HEK293 (cell line): ENCODE measurements around the gene HOXD9.

Source experiments
- FEZF1 ChIP-seq: fragments of 450-650 bp; formaldehyde crosslinking; IDR thresholded peaks from 2 replicates; pipeline ENCODE4 v1.5.1; 2016; ENCODE audit warnings: missing biosample characterization, missing genetic modification characterization
- GLIS2 ChIP-seq: fragments of 450-650 bp; formaldehyde crosslinking; IDR thresholded peaks from 2 replicates; pipeline ENCODE4 v1.5.1; 2016; ENCODE audit warnings: missing biosample characterization, missing genetic modification characterization
- IKZF3 ChIP-seq: fragments of 450-650 bp; IDR thresholded peaks from 2 replicates; pipeline ENCODE4 v1.5.0; 2018; ENCODE audit warnings: missing biosample characterization, mild to moderate bottlenecking, missing genetic modification characterization, moderate library complexity
- SCRT1 ChIP-seq: fragments of 450-650 bp; formaldehyde crosslinking; IDR thresholded peaks from 2 replicates; pipeline ENCODE4 v1.5.1; 2016; ENCODE audit warnings: missing biosample characterization, missing genetic modification characterization, borderline replicate concordance
- SCRT2 ChIP-seq: fragments of 450-650 bp; formaldehyde crosslinking; IDR thresholded peaks from 2 replicates; pipeline ENCODE4 v1.5.1; 2016; ENCODE audit warnings: missing biosample characterization, missing genetic modification characterization
- SP2 ChIP-seq: fragments of 450-650 bp; formaldehyde crosslinking; IDR thresholded peaks from 2 replicates; pipeline ENCODE4 v1.5.1; 2016; ENCODE audit warnings: missing biosample characterization, missing genetic modification characterization
- SP7 ChIP-seq: fragments of 450-650 bp; formaldehyde crosslinking; IDR thresholded peaks from 2 replicates; pipeline ENCODE4 v1.5.1; 2016; ENCODE audit warnings: missing biosample characterization, missing genetic modification characterization
- TCF7L2 ChIP-seq: IDR thresholded peaks from 2 replicates; pipeline ENCODE4 v1.6.1; 2011; ENCODE audit warnings: low read depth, mild to moderate bottlenecking, inconsistent platforms, low read length, moderate library complexity, borderline replicate concordance
- ZBTB17 ChIP-seq: fragments of 450-650 bp; formaldehyde crosslinking; IDR thresholded peaks from 2 replicates; pipeline ENCODE4 v1.5.1; 2016; ENCODE audit warnings: missing biosample characterization, missing genetic modification characterization
- ZBTB7A ChIP-seq: fragments of 450-650 bp; formaldehyde crosslinking; IDR thresholded peaks from 2 replicates; pipeline ENCODE4 v1.5.1; 2016; ENCODE audit warnings: low read depth, missing biosample characterization, missing genetic modification characterization
- ZNF155 ChIP-seq: fragments of 450-650 bp; formaldehyde crosslinking; IDR thresholded peaks from 2 replicates; pipeline ENCODE4 v1.5.1; 2016; ENCODE audit warnings: missing biosample characterization, missing genetic modification characterization
- ZNF202 ChIP-seq: fragments of 450-650 bp; formaldehyde crosslinking; IDR thresholded peaks from 2 replicates; pipeline ENCODE4 v1.5.1; 2016; ENCODE audit warnings: missing biosample characterization, missing genetic modification characterization, borderline replicate concordance
- ZNF211 ChIP-seq: fragments of 450-650 bp; formaldehyde crosslinking; IDR thresholded peaks from 2 replicates; pipeline ENCODE4 v1.5.1; 2016; ENCODE audit warnings: low read depth, missing biosample characterization, missing genetic modification characterization
- ZNF324 ChIP-seq: fragments of 450-650 bp; formaldehyde crosslinking; IDR thresholded peaks from 2 replicates; pipeline ENCODE4 v1.5.1; 2016; ENCODE audit warnings: missing biosample characterization, missing genetic modification characterization
- ZNF350 ChIP-seq: fragments of 450-650 bp; formaldehyde crosslinking; IDR thresholded peaks from 2 replicates; pipeline ENCODE4 v1.5.0; 2017; ENCODE audit warnings: missing biosample characterization, mild to moderate bottlenecking, missing genetic modification characterization
- ZNF366 ChIP-seq: fragments of 450-650 bp; formaldehyde crosslinking; conservative IDR thresholded peaks from 2 replicates; pipeline ENCODE4 v1.5.1; 2016; ENCODE audit warnings: missing biosample characterization, missing genetic modification characterization
- ZNF416 ChIP-seq: fragments of 450-650 bp; formaldehyde crosslinking; IDR thresholded peaks from 2 replicates; pipeline ENCODE4 v1.5.1; 2016; ENCODE audit warnings: missing biosample characterization, missing genetic modification characterization
- ZNF423 ChIP-seq: fragments of 450-650 bp; formaldehyde crosslinking; IDR thresholded peaks from 2 replicates; pipeline ENCODE4 v1.5.1; 2016; ENCODE audit warnings: missing biosample characterization, missing genetic modification characterization
- ZNF510 ChIP-seq: fragments of 450-650 bp; formaldehyde crosslinking; IDR thresholded peaks from 2 replicates; pipeline ENCODE4 v1.5.1; 2018; ENCODE audit warnings: mild to moderate bottlenecking, missing genetic modification characterization, missing biosample characterization; ENCODE audit not compliant: insufficient replicate concordance
- ZNF549 ChIP-seq: fragments of 450-650 bp; IDR thresholded peaks from 2 replicates; pipeline ENCODE4 v1.5.1; 2018; ENCODE audit warnings: missing biosample characterization, missing genetic modification characterization, mild to moderate bottlenecking, inconsistent platforms, moderate library complexity
- ZNF561 ChIP-seq: fragments of 450-650 bp; IDR thresholded peaks from 2 replicates; pipeline ENCODE4 v1.5.1; 2018; ENCODE audit warnings: missing biosample characterization, missing genetic modification characterization, borderline replicate concordance
- ZNF571 ChIP-seq: fragments of 450-650 bp; formaldehyde crosslinking; IDR thresholded peaks from 2 replicates; pipeline ENCODE4 v1.5.0; 2017; ENCODE audit warnings: missing biosample characterization, missing genetic modification characterization
- ZNF600 ChIP-seq: fragments of 450-650 bp; formaldehyde crosslinking; IDR thresholded peaks from 2 replicates; pipeline ENCODE4 v1.5.1; 2016; ENCODE audit warnings: missing biosample characterization, missing genetic modification characterization
- ZNF626 ChIP-seq: fragments of 450-650 bp; sonication (Bioruptor Pico); formaldehyde crosslinking; IDR thresholded peaks from 2 replicates; pipeline ENCODE4 v1.5.1; 2018; ENCODE audit warnings: missing biosample characterization, missing genetic modification characterization, inconsistent platforms
- ZNF660 ChIP-seq: fragments of 450-650 bp; IDR thresholded peaks from 2 replicates; pipeline ENCODE4 v1.5.1; 2018; ENCODE audit warnings: missing biosample characterization, mild to moderate bottlenecking, missing genetic modification characterization
- ZNF670 ChIP-seq: fragments of 450-650 bp; formaldehyde crosslinking; IDR thresholded peaks from 2 replicates; pipeline ENCODE4 v1.5.1; 2016; ENCODE audit warnings: missing biosample characterization, missing genetic modification characterization, low read depth
- ZNF677 ChIP-seq: fragments of 450-650 bp; IDR thresholded peaks from 2 replicates; pipeline ENCODE4 v1.5.0; 2018; ENCODE audit warnings: missing biosample characterization, mild to moderate bottlenecking, missing genetic modification characterization, moderate library complexity
- ZNF701 ChIP-seq: fragments of 450-650 bp; formaldehyde crosslinking; IDR thresholded peaks from 2 replicates; pipeline ENCODE4 v1.5.1; 2016; ENCODE audit warnings: missing biosample characterization, missing genetic modification characterization
- ZNF76 ChIP-seq: fragments of 450-650 bp; formaldehyde crosslinking; IDR thresholded peaks from 2 replicates; pipeline ENCODE4; 2016; ENCODE audit warnings: low read depth, missing biosample characterization, missing genetic modification characterization, borderline replicate concordance
- ZNF776 ChIP-seq: fragments of 450-650 bp; formaldehyde crosslinking; IDR thresholded peaks from 2 replicates; pipeline ENCODE4 v1.5.0; 2017; ENCODE audit warnings: missing biosample characterization, missing genetic modification characterization, borderline replicate concordance
- TF ChIP-seq, protein P1 (sequence below): fragments of 450-650 bp; formaldehyde crosslinking; IDR thresholded peaks from 2 replicates; pipeline ENCODE4 v1.5.1; 2016; ENCODE audit warnings: missing biosample characterization, missing genetic modification characterization
- TF ChIP-seq, protein P2 (sequence below): fragments of 450-650 bp; formaldehyde crosslinking; IDR thresholded peaks from 2 replicates; pipeline ENCODE4 v1.5.1; 2017; ENCODE audit warnings: missing biosample characterization, missing genetic modification characterization
- TF ChIP-seq, protein P3 (sequence below): fragments of 450-650 bp; formaldehyde crosslinking; IDR thresholded peaks from 2 replicates; pipeline ENCODE4 v1.5.1; 2017; ENCODE audit warnings: missing biosample characterization, missing genetic modification characterization
- TF ChIP-seq, protein P4 (sequence below): fragments of 450-650 bp; formaldehyde crosslinking; IDR thresholded peaks from 2 replicates; pipeline ENCODE4 v1.5.1; 2017; ENCODE audit warnings: missing biosample characterization, missing genetic modification characterization
- TF ChIP-seq, protein P5 (sequence below): fragments of 450-650 bp; formaldehyde crosslinking; IDR thresholded peaks from 2 replicates; pipeline ENCODE4 v1.5.1; 2017; ENCODE audit warnings: missing biosample characterization, missing genetic modification characterization

HOXD9 gene

DNA sequence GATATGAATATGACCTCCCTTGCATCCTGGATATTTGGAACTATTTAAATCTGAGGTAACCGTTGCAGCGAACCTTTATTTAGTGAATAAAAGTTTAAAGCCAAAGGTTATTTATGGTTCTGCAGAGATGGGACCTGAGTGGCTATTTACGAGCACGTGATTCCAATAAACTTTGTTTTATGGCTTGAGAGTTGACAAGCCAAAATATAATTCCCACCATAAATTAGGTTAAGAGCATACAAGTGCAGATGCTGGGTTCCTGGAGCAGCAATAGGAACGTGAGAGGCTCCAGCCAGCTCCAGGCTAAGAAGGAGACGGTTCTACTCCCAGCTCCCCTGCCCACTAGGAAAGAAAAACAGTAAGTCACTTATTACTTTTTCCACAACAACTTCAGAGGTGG, 23.6 kb downstream of the HOXD9 start (continued):
- TF ChIP-seq, protein P1, sequence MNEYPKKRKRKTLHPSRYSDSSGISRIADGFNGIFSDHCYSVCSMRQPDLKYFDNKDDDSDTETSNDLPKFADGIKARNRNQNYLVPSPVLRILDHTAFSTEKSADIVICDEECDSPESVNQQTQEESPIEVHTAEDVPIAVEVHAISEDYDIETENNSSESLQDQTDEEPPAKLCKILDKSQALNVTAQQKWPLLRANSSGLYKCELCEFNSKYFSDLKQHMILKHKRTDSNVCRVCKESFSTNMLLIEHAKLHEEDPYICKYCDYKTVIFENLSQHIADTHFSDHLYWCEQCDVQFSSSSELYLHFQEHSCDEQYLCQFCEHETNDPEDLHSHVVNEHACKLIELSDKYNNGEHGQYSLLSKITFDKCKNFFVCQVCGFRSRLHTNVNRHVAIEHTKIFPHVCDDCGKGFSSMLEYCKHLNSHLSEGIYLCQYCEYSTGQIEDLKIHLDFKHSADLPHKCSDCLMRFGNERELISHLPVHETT (tag by site-specific recombination) = no peak
- TF ChIP-seq ZNF324 (tag by site-specific recombination) = no peak
- TF ChIP-seq ZNF155 (tag by site-specific recombination) = no peak
- peak; percentile 74 for TF ChIP-seq FEZF1 (tag by site-specific recombination)
- TF ChIP-seq ZNF549 = no peak
- TF ChIP-seq, protein P2, sequence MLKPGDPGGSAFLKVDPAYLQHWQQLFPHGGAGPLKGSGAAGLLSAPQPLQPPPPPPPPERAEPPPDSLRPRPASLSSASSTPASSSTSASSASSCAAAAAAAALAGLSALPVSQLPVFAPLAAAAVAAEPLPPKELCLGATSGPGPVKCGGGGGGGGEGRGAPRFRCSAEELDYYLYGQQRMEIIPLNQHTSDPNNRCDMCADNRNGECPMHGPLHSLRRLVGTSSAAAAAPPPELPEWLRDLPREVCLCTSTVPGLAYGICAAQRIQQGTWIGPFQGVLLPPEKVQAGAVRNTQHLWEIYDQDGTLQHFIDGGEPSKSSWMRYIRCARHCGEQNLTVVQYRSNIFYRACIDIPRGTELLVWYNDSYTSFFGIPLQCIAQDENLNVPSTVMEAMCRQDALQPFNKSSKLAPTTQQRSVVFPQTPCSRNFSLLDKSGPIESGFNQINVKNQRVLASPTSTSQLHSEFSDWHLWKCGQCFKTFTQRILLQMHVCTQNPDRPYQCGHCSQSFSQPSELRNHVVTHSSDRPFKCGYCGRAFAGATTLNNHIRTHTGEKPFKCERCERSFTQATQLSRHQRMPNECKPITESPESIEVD (tag by site-specific recombination) = peak; percentile 85
- TF ChIP-seq ZNF416 (tag by site-specific recombination) = no peak
- TF ChIP-seq ZNF776 = no peak
- no peak for TF ChIP-seq ZNF76 (tag by site-specific recombination)
- TF ChIP-seq ZNF510 = no peak
- TF ChIP-seq SP2 (tag by site-specific recombination) = 0 out of 2 replicates have a peak, but pooled peaks have one; percentile 9
- TF ChIP-seq ZNF660 (tag by site-specific recombination) = peak; percentile 73
- TF ChIP-seq ZNF670 (tag by site-specific recombination) = no peak
- TF ChIP-seq, protein P3, sequence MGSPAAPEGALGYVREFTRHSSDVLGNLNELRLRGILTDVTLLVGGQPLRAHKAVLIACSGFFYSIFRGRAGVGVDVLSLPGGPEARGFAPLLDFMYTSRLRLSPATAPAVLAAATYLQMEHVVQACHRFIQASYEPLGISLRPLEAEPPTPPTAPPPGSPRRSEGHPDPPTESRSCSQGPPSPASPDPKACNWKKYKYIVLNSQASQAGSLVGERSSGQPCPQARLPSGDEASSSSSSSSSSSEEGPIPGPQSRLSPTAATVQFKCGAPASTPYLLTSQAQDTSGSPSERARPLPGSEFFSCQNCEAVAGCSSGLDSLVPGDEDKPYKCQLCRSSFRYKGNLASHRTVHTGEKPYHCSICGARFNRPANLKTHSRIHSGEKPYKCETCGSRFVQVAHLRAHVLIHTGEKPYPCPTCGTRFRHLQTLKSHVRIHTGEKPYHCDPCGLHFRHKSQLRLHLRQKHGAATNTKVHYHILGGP (tag by site-specific recombination) = no peak; the same call in 1 of the 2 replicates
- TF ChIP-seq ZNF423 (tag by site-specific recombination) = no peak
- no peak for TF ChIP-seq ZNF350 (tag by site-specific recombination)
- TF ChIP-seq ZNF211 (tag by site-specific recombination) = no peak
- no peak for TF ChIP-seq ZNF202 (tag by site-specific recombination)
- TF ChIP-seq, protein P4, sequence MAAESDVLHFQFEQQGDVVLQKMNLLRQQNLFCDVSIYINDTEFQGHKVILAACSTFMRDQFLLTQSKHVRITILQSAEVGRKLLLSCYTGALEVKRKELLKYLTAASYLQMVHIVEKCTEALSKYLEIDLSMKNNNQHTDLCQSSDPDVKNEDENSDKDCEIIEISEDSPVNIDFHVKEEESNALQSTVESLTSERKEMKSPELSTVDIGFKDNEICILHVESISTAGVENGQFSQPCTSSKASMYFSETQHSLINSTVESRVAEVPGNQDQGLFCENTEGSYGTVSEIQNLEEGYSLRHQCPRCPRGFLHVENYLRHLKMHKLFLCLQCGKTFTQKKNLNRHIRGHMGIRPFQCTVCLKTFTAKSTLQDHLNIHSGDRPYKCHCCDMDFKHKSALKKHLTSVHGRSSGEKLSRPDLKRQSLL = peak; percentile 99
- TF ChIP-seq TCF7L2 = no peak
- TF ChIP-seq SP7 (tag by site-specific recombination) = 0 out of 2 replicates have a peak, but pooled peaks have one; percentile 21
- TF ChIP-seq ZBTB7A (tag by site-specific recombination) = no peak
- TF ChIP-seq, protein P5, sequence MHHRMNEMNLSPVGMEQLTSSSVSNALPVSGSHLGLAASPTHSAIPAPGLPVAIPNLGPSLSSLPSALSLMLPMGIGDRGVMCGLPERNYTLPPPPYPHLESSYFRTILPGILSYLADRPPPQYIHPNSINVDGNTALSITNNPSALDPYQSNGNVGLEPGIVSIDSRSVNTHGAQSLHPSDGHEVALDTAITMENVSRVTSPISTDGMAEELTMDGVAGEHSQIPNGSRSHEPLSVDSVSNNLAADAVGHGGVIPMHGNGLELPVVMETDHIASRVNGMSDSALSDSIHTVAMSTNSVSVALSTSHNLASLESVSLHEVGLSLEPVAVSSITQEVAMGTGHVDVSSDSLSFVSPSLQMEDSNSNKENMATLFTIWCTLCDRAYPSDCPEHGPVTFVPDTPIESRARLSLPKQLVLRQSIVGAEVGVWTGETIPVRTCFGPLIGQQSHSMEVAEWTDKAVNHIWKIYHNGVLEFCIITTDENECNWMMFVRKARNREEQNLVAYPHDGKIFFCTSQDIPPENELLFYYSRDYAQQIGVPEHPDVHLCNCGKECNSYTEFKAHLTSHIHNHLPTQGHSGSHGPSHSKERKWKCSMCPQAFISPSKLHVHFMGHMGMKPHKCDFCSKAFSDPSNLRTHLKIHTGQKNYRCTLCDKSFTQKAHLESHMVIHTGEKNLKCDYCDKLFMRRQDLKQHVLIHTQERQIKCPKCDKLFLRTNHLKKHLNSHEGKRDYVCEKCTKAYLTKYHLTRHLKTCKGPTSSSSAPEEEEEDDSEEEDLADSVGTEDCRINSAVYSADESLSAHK (tag by site-specific recombination) = 0 out of 2 replicates have a peak, but pooled peaks have one; percentile 46
- no peak for TF ChIP-seq GLIS2 (tag by site-specific recombination)
- 0 out of 2 replicates have a peak, but pooled peaks have one; percentile 12 for TF ChIP-seq ZBTB17 (tag by site-specific recombination)
- TF ChIP-seq IKZF3 (tag by site-specific recombination) = peak; percentile 67; the same call in 1 of the 2 replicates
- no peak for TF ChIP-seq ZNF701 (tag by site-specific recombination)
- TF ChIP-seq ZNF626 = no peak
- TF ChIP-seq ZNF561 = 0 out of 2 replicates have a peak, but pooled peaks have one; percentile 42
- no peak for TF ChIP-seq SCRT2 (tag by site-specific recombination)
- TF ChIP-seq ZNF571 (tag by site-specific recombination) = no peak
- no peak for TF ChIP-seq ZNF677 (tag by site-specific recombination)
- TF ChIP-seq ZNF366 (tag by site-specific recombination) = 0 out of 2 replicates have a peak, but pooled peaks have one; percentile 32
- TF ChIP-seq SCRT1 = no peak
- TF ChIP-seq ZNF600 (tag by site-specific recombination) = no peak
